Hematopoietic multipotent progenitor cell treated with erythropoietin and hydrocortisone succinate and interleukin-3 and kit ligand, for 15 days (in vitro differentiated cells): ENCODE measurements around the gene RXFP2.

ENCODE experiments used
- DNase-seq: peaks from one replicate; pipeline ENCODE4 v3.0.0-alpha.2; 2015; ENCODE audit warnings: low spot score

Gene RXFP2

DNA sequence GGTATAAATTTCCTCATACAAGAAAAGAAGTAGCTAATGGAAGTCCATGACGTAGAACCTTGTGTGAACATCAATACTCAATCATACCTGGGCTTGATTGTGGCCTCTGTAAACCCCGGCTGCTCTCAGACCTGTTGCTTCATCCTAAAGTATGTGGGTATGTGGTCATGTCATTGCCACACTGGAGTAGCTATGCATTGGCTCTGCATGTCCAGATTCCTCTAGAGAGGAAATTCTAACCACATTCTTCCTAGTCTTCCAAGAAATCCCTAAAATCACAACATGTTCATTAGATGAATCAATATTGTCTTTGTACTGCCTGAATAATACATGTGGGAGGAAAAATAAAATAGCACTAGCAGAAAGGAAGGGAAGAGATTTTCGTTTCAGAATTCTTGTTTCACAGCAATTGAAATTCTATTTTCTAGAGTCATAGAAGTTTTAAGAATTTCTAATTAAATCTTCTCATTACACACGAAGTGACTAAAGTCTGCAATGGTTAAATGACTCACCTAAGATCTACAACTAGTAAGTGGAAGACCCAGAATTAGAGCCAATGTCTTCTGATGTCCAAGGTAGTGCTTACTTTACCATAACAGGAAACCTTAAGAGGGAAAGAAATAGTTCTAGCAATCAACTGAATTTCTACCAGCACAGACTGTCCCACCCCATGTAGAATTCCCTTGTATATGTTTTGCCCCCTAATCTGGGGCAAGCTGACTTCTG is 28.0 kb downstream of the RXFP2 start:
- no peak for DNase-seq

DNA sequence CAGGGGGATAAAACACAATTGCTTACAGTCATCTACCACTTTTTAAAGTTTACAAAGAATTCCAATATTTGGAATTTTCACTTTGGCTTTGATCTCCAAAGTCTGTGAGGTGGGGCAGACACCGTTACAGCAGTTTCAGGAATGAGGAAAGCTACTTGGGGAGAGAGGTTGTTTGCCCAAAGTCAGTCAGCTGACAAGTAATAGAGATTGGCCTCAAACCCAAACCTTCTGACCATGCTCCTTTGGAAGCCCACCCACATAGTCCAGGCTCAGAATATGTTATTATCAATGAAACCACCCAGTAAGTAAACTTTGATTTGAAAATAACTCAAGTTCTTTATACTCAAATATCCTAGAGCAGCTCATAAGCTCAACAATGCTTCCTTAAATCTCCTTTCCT is 29.0 kb downstream of the RXFP2 start:
- DNase-seq, result no peak

DNA sequence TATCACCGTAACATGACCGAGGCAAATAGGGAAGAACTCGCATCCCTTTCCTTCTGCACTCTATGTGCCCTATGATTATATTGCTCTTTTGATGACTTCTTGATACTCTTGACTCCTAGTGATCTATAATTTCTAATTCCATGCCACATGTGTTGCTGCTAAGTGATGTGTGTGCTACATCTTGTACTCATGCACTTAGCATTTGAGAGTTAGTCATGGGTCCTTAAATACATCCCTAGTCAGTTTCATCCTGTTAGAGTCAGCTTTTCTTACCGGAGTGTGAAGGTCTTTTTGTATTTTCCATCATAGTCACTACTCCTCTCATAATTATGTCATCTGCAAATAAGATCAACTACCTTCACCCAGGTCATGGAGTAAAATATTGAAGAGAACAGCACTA is 30.2 kb downstream of the RXFP2 start:
- DNase-seq, result no peak

DNA sequence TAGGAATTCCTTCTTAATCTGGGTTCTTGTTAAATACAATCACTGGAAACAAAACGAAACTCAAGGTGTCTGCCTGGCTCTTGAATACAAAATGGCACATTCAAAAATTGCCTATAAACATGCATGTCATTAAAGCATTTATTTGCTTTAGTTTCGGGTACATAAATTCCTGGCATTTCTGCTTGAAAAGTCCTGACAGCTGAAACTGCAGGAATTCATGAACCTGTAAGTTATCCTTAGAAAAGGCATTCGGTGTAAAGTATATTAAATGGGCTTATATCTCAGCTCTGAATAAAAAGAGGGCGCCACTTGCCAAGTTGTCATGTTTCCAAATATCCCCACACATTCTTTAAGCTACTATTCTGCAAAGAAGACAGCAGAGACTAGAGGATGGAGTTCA is 32.9 kb downstream of the RXFP2 start:
- DNase-seq, result no peak

DNA sequence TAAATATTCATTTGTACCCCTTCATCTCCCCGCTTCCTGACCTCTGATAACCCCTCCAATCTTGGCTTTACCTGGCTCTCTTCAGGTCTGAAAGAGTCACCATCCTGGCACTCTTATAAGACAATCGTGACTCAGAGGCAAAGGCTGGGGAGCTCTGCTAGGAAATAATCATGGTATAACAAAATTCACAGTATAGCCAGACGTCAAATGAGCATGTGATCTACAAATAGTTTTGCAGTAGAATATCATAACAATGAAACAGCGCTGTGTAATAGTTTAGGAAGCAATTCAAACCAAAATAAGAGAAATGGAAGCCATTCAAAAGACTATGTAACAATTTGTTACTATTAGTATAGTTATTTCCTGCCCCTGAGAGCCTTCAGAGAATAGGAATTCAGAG is 34.2 kb downstream of the RXFP2 start:
- DNase-seq, result no peak

DNA sequence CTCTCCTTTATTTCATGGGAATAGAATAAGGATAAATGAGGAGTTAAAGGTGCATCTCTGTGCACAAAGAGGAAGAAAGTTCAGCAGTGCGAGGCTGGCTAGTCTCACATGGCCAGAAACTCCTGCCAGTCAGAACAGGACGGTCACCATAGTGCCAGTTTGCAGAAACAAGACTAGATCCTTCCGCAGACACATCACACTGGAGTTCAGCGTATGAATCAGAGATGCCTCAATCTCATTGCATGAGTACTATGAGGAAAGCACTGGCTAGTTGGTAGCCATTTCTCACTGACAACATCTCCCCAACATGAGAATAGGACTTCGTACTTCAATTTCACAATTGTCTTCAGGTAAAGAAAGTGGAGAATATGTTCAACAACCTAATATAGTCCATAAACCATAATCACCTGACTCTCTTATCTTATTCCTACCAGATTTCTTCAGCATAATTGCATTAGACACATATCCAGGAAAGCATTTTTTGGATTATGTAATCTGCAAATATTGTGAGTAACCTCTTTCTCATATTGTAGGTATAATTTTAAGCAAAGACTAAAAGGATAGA is 34.9 kb downstream of the RXFP2 start:
- DNase-seq, result no peak

DNA sequence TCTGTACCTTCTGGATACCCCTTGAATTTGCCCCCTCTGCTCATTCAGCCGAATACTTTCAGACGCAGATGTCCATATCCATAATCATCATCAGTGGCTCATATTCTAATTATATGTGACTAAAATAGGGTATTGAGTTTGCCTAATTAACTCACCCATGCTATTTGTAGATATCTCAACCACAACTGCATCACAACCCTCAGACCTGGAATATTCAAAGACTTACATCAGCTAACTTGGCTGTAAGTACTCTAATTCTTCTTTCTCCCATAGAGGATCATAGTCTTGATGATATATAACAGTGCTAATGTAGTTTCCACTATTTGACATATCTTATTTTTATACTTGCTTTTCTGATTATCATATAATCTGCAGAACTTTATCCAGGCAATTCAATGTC is 35.8 kb downstream of the RXFP2 start:
- no peak for DNase-seq

DNA sequence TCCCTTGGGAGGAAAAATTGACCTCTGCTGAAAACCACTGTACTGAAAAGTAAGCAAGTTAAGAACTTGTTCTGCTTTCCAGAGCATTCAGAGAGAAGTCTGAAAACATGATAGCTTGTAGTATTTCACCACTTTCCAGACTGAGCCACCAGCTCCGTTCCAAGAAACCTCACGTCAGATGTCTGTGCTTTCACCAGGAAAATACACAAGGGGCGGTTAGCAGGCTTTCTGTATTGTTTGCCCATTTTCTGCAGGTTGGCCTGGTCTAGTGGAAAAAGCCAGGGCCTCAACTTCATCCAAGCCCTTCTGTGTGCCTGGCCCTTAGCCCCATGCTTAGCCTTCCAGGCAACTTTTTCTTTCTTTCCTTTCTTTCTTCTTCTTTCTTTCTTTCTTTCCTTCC is 36.4 kb downstream of the RXFP2 start:
- no peak for DNase-seq

DNA sequence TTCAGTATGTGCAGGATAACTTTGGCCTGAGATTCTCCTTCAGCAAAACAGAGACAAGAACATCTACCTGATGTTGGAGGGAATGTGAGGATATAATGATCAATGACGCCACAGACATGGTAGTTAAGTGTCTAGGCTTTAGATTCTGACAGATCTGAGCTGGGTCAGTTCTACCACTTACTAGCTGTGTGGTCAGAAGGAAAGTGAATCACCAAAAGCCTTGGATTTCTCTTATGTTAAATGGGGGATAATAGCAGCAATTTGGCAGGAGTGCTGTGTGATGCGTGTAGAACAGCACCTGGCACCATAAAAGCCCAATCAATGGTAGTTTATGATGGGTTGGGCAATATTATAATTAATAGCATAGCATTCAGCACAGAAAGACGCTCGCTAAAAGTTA is 41.7 kb downstream of the RXFP2 start:
- DNase-seq, result no peak

DNA sequence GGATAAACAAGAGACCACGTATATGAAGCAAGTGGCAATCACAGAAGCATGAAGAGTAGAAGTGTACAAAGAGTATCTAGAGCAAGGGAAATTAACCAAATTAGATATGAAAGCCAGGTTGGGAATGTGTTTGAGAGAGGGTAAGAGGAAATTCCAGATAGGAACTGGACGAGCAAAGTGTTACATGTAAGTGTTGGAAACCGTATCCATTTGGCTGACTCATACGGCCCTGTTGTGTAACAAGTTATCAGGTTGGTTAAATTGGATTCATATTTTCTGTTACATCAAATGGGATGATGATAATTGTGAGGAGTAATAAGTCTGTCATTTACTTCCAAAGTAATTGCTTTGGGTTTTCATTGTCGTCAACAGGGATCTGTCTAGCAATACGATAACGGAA is 46.7 kb downstream of the RXFP2 start:
- DNase-seq, result no peak

DNA sequence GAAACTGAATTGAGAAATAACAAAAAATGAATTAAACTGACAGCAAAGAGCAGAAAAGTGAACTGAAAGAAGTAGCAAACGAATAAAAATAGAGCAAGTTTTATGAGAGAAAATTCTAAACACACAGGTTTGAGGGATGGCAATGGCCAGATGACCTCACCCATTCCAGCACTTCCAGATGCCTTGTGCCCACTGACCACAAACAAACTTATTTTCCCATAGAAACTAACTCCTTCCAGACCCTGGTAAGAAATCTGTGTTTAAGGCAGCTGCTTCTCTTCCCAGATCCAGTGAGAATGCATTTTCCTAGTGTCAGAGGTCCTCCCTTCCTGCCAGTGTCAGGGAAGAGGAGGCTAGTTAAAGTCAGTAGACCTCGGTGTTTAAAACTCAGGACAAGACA is 51.7 kb downstream of the RXFP2 start:
- no peak for DNase-seq

DNA sequence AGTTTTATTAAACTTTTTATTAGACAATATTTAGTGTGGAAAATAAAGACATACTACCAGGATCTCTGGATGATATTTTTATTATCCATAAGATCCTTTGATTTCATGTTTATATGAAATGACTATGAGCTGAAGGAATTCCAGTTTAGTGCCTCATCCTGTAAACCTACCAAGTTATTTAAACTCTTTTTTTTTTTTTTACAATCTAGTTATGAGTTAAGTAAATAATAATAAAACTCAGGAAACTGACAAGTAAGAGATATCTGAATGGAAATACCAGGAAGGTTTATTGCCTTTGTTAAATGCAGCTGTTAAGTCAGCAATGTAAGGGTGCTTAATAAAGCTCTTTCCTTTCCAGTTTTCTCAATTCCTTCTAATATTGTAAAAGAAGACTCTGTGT is 53.9 kb downstream of the RXFP2 start:
- DNase-seq, result no peak

DNA sequence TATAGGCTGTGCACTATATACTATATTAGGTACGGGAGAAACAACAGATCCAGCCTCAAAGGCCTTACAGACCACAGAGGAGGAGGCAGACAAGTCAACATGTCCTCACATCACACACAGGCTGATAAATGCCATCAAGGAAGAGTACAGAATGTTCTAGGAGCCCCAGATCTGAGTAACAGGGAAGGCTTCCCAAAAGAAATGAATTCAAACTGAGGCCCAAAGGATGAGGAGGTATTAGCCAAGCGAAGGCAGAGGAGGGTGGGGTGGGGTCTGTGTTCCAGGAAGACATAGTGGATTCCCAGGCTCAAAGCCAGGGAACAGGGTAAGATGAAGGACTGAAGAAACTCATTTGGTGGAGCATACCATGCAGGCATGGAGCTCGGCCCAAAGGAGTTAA is 55.1 kb downstream of the RXFP2 start:
- DNase-seq, result no peak

DNA sequence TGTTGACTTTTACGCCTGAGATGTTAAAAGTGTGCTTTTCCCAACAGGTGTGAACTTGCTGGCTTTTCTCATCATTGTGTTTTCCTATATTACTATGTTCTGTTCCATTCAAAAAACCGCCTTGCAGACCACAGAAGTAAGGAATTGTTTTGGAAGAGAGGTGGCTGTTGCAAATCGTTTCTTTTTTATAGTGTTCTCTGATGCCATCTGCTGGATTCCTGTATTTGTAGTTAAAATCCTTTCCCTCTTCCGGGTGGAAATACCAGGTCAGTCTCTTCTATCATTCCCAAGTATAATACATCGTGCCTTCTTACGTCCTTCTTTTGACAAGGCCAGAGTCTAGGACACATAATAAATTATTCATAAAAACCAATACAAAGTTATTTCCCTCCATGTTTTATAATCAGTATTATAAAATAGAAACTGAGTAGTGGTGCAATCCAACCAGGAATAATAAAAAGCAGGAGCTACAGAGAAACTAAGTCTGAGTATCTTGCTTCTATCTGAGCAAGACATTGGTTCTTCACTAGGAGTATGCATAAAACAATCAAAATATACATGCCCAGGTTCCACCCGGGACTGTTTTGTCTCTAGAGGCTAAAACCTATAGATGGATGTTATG is 57.9 kb downstream of the RXFP2 start:
- no peak for DNase-seq

DNA sequence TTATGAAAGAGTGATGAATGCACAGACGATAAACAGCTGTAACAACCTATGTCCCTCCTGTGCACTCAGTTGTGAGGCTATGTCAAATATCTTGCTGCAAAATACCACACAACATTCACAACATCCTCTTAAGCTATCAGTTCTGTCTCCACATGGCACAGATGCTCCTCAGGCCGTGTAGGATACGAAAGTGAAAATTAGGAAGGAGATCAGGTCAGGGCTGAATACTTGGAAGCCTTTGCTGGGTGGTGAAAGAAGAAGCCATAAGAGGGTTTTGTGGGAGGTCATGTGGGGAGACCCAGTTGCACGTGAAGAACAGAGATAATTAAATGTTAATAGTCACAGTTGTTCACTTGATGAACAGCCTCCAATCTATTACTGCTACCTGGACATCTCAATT is 58.9 kb downstream of the RXFP2 start:
- no peak for DNase-seq

DNA sequence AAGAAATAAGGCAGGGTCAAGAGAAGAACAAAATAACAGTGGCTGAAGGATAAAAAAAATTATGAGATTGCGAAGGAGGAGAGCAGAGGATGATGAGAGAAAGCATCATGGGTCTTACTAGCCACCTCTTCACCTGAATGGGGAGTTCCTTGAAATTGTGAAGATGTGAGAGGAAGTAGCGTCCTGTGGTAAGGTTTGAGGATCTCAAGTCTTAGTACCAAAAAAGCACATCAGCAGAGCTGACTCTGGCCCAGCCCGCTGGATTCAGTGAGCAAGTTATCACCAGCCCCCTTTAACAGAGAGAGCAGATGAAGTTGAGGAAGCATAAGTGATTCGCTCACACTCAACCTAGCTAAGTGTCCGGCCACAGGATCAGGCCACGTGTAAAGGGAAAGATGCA is 61.8 kb downstream of the RXFP2 start:
- DNase-seq, result no peak

DNA sequence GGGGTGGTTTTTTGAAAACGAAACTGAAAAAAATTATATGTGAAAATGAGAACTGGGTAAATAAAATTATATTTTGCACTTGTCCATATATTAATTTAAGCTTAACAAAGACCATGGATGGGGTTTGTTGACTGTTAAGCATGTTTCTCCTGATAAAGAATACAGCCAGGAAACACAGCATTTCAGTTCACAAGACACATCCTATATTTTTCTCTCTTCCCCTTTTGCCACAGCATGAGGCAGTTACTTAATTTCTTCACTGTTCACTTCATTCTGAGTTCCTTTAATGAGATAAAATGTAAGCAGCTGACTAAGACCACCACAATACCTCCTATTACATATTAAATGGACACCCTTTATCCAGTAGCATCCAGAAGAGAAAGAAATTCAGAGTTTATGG is 64.0 kb downstream of the RXFP2 start:
- no peak for DNase-seq

DNA sequence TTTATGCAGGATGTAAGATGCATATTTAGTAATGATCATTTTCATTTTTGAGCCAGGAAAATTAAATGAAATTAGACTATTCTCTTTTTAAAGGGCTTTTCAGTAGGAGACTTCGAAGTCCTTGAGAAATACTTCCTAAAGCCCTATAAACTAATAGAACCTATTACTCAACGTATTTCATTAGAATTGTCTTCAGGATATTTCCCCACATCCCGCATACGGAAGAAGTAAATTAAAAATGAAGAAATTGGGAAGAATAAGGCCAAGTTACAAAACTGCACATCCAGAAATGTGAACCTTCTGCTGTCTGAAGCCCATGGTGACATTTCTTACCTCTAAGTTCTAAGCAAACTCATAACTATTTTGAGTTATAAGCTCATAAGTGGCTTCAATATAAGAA is 66.5 kb downstream of the RXFP2 start:
- DNase-seq, result no peak

DNA sequence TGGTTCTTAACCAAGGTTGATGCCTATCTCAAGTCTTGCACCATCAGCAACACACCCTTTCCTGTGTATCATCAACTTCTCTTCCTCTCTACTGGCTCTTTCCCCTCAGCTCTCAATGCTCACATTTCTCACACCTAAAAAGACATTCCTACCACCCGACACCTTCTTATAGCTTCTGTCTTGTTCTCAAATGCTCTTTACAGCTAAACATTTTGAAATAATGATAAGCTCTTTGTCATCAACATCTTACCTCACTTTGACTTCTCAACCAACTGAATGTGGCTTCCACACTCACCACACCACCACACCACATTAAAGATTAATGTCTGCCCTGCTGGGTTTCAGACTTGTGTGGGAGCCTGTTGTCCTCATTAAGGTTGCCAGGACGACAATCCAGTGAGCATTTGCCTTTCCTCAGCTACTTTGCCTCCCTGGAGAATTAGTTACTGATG is 67.8 kb downstream of the RXFP2 start:
- DNase-seq, result no peak

DNA sequence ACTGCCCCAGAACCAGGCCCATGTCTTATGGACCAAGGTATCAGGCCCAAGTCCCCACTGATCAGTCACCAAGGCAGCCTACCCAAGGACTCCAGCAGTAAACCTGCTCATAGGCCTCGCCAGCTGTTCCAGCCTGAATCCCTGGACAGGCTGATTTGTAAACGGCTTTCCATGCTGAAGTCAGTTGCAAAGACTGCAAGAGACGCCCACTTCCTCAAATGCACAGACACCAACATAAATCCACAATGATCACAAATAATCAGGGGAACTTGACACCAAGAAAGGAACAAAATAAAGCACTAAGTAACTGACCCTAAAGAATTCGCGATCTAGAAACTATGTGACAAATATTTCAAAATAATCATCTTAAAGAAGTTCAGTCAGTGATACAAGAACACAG is 75.2 kb downstream of the RXFP2 start:
- DNase-seq, result no peak

DNA sequence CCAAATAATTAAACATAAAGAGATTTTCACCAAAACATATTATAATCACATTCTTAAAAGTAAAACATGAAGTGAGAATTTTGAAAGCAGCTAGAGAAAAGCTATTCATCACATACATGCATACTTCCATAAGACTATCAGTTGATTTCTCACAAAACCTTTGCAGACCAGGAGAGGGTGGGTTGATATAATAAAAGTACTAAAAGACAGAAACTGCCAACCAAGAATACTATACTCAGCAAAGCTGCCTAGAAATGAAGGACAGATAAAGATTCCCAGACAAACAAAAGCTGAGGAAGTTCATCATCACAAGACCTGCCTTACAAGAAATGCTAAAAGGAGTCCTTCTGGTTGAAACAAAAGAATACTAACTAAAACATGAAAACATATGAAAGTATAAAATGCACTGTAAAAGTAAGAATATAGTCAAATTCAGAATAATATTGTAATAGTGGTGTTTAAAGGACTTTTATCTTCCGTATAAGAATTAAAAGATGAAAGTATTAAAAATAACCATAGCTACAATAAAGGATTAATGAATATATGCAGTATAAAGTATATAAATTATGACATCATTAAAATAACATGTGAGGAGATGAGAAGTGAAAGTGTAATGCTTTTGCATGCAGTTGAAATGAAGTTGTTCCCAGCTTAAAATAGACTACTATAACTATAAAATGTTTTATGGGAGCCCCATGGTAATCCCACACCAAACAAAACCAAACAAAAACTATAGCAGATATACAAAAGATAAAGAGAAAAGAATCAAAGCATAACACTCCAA is 76.2 kb downstream of the RXFP2 start:
- DNase-seq, result no peak

DNA sequence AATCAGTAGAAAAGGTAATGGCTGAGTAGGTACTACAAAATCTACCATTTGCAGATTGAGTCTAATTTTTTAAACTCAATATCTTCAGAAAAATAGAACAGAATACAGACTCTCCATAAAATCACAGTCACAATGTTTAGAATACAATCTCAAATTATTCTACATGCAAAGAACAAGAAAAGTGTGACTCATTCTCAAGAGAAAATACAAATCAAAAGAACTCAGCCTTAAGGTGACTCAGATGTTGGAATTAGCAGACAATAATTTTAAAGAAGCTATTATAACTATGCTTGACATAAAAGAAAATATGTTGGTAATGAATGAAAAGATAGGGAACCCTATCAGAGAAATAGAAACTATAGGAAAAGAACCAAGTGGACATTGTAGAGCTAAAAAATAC is 78.9 kb downstream of the RXFP2 start:
- no peak for DNase-seq
